IMR-90 (cell line): ENCODE measurements around the gene SVEP1. TPM values are rescaled to one million over a fixed set of nuclear protein-coding genes. Genes with fewer than 3 reads are reported as not detected.

ENCODE experiments used
- ATAC-seq: fragments of 200-7000 bp; cut with Tn5 transposase; 2 replicates; pipeline ENCODE4 v1.9.1; 2020; ENCODE audit warnings: low read depth, mild to moderate bottlenecking, moderate library complexity
- BruUV-seq: library from RNA; stranded (reverse); fragments of 400-500 nt; replicated peaks from 2 replicates; lab custom pipeline; 2021; lab: Mats Ljungman, UMichigan
- CTCF ChIA-PET: fragments of 300-600 bp; formaldehyde crosslinking; extraction: SDS; loops from one replicate; lab custom pipeline; 2021; ENCODE audit warnings: antibody characterized with exemption; lab: Yijun Ruan, JAX
- POLR2A ChIA-PET: fragments of 300-600 bp; sonication (Branson Sonifier 250); formaldehyde crosslinking; loops from one replicate; lab custom pipeline; 2022; ENCODE audit warnings: antibody characterized with exemption; ENCODE audit not compliant: unreplicated experiment; lab: Charles Lee
- DNase-seq: peaks from one replicate; pipeline ENCODE4 v3.0.0; 2013
- H2AFZ ChIP-seq: replicated peaks from 2 replicates; pipeline ENCODE3; 2013; ENCODE audit warnings: low read length, mild to moderate bottlenecking; ENCODE audit not compliant: poor library complexity
- H2AK5ac ChIP-seq: 2 replicates; pipeline ENCODE4 v1.6.1; 2013; ENCODE audit warnings: low read depth, low read length, inconsistent platforms
- H2AK9ac ChIP-seq: replicated peaks from 2 replicates; pipeline ENCODE3; 2013; ENCODE audit warnings: mild to moderate bottlenecking, low read depth, low read length, moderate library complexity; ENCODE audit not compliant: poor library complexity
- H2BK120ac ChIP-seq: 2 replicates; pipeline ENCODE4 v1.6.1; 2013; ENCODE audit warnings: low read depth, low read length, inconsistent platforms
- H2BK15ac ChIP-seq: 3 replicates; pipeline ENCODE4 v1.6.1; 2013; ENCODE audit warnings: low read depth, low read length, inconsistent platforms
- H2BK20ac ChIP-seq: 2 replicates; pipeline ENCODE4 v1.6.1; 2013; ENCODE audit warnings: low read depth, mild to moderate bottlenecking, inconsistent platforms, low read length, moderate library complexity
- H2BK5ac ChIP-seq: 2 replicates; pipeline ENCODE4 v1.6.1; 2013; ENCODE audit warnings: mild to moderate bottlenecking, low read depth, low read length, inconsistent platforms; ENCODE audit not compliant: poor library complexity, severe bottlenecking
- H3K14ac ChIP-seq: replicated peaks from 2 replicates; pipeline ENCODE4 v1.6.1; 2013; ENCODE audit warnings: low read depth, low read length, inconsistent platforms
- H3K18ac ChIP-seq: 2 replicates; pipeline ENCODE4 v1.6.1; 2013; ENCODE audit warnings: low read depth, low read length, control low read depth
- H3K23ac ChIP-seq: 2 replicates; pipeline ENCODE4 v1.6.1; 2013; ENCODE audit warnings: low read depth, low read length, inconsistent platforms
- H3K27ac ChIP-seq: 2 replicates; pipeline ENCODE4 v1.5.1; 2013; ENCODE audit warnings: mild to moderate bottlenecking, control low read depth, low read length; ENCODE audit not compliant: insufficient read depth
- H3K27me3 ChIP-seq: 2 replicates; pipeline ENCODE4 v1.6.1; 2013; ENCODE audit warnings: low read length; ENCODE audit not compliant: control insufficient read depth, insufficient read depth
- H3K36me3 ChIP-seq: 2 replicates; pipeline ENCODE4 v1.6.1; 2013; ENCODE audit warnings: low read length, mixed read lengths; ENCODE audit not compliant: control insufficient read depth, insufficient read depth
- H3K4ac ChIP-seq: 2 replicates; pipeline ENCODE4 v1.6.1; 2013; ENCODE audit warnings: low read depth, low read length, inconsistent platforms
- H3K4me1 ChIP-seq: 2 replicates; pipeline ENCODE4 v1.6.1; 2013; ENCODE audit warnings: low read length, mixed read lengths; ENCODE audit not compliant: control insufficient read depth, insufficient read depth
- H3K4me2 ChIP-seq: 2 replicates; pipeline ENCODE4 v1.6.1; 2013; ENCODE audit warnings: low read depth, mild to moderate bottlenecking, control low read depth, low read length, moderate library complexity
- H3K4me3 ChIP-seq: 2 replicates; pipeline ENCODE4 v1.5.1; 2013; ENCODE audit warnings: low read depth, mild to moderate bottlenecking, control low read depth, low read length, moderate library complexity; ENCODE audit not compliant: insufficient read depth
- H3K56ac ChIP-seq: 2 replicates; pipeline ENCODE4 v1.6.1; 2013; ENCODE audit warnings: low read length, inconsistent platforms; ENCODE audit not compliant: insufficient read depth; ENCODE audit errors: extremely low read depth
- H3K79me1 ChIP-seq, 2 experiments: 2 replicates each; pipeline ENCODE4 v1.6.1; 2013; ENCODE audit warnings: low read length in 2 of 2, inconsistent platforms in 1 of 2, low read depth in 1 of 2
- H3K9ac ChIP-seq: 2 replicates; pipeline ENCODE4 v1.6.1; 2013; ENCODE audit warnings: low read depth, low read length, control low read depth
- H3K9me1 ChIP-seq: 2 replicates; pipeline ENCODE4 v1.6.1; 2013; ENCODE audit warnings: low read length, inconsistent platforms; ENCODE audit not compliant: insufficient read depth
- H3K9me3 ChIP-seq: 2 replicates; pipeline ENCODE4 v1.6.1; 2013; ENCODE audit warnings: low read length; ENCODE audit not compliant: control insufficient read depth, insufficient read depth
- H4K20me1 ChIP-seq: 2 replicates; pipeline ENCODE4 v1.6.1; 2013; ENCODE audit warnings: low read length, inconsistent platforms; ENCODE audit not compliant: insufficient read depth
- H4K5ac ChIP-seq: 2 replicates; pipeline ENCODE4 v1.6.1; 2013; ENCODE audit warnings: mild to moderate bottlenecking, low read depth, low read length, control low read depth
- H4K8ac ChIP-seq, 2 experiments: 2 replicates each; pipeline ENCODE4 v1.6.1; 2013; ENCODE audit warnings: low read depth in 2 of 2, low read length in 2 of 2, control low read depth in 1 of 2, inconsistent platforms in 1 of 2
- H4K91ac ChIP-seq: 2 replicates; pipeline ENCODE4 v1.6.1; 2013; ENCODE audit warnings: low read depth, low read length, inconsistent platforms; ENCODE audit not compliant: insufficient read depth
- BHLHE40 ChIP-seq: fragments of 150-350 bp; IDR thresholded peaks from 2 replicates; pipeline ENCODE4 v1.6.1; 2016; ENCODE audit warnings: mild to moderate bottlenecking, low read depth, low read length
- CEBPB ChIP-seq: IDR thresholded peaks from 2 replicates; pipeline ENCODE4 v1.6.1; 2012; ENCODE audit warnings: low read depth, low read length, improper control_type of control experiment
- CHD1 ChIP-seq: IDR thresholded peaks from 2 replicates; pipeline ENCODE4 v1.6.1; 2012; ENCODE audit warnings: low read depth, low read length, improper control_type of control experiment
- ELK1 ChIP-seq: fragments of 150-350 bp; IDR thresholded peaks from 2 replicates; pipeline ENCODE4 v1.6.1; 2016; ENCODE audit warnings: low read depth, mild to moderate bottlenecking, low read length, moderate library complexity, borderline replicate concordance
- MAFK ChIP-seq: IDR thresholded peaks from 2 replicates; pipeline ENCODE4 v1.6.1; 2012; ENCODE audit warnings: low read depth, low read length, improper control_type of control experiment
- NFE2L2 ChIP-seq: fragments of 150-350 bp; IDR thresholded peaks from 2 replicates; pipeline ENCODE4 v1.6.1; 2016; ENCODE audit warnings: low read depth, mild to moderate bottlenecking, low read length
- POLR2A ChIP-seq: IDR thresholded peaks from 2 replicates; pipeline ENCODE4 v1.6.1; 2012; ENCODE audit warnings: mild to moderate bottlenecking, low read depth, low read length
- RAD21 ChIP-seq: IDR thresholded peaks from 2 replicates; pipeline ENCODE4 v1.6.1; 2012; ENCODE audit warnings: low read length, improper control_type of control experiment
- RCOR1 ChIP-seq: IDR thresholded peaks from 2 replicates; pipeline ENCODE4 v1.6.1; 2012; ENCODE audit warnings: mild to moderate bottlenecking, low read length, improper control_type of control experiment; ENCODE audit not compliant: insufficient replicate concordance
- RFX5 ChIP-seq: IDR thresholded peaks from 2 replicates; pipeline ENCODE4 v1.8.0; 2012; ENCODE audit warnings: low read depth, mild to moderate bottlenecking, low read length, moderate library complexity
- SMC3 ChIP-seq: fragments of 150-350 bp; IDR thresholded peaks from 2 replicates; pipeline ENCODE4 v1.6.1; 2016; ENCODE audit warnings: low read depth, mild to moderate bottlenecking, antibody characterized with exemption, low read length, moderate library complexity
- WGBS, 2 experiments: methylation state at CpG; one replicate each; pipeline versions ENCODE4 v1.1.5 to v1.1.7; 2013; ENCODE audit warnings: missing lambda C conversion rate in 2 of 2; ENCODE audit not compliant: insufficient read length in 1 of 2; ENCODE audit errors: extremely low coverage in 2 of 2; 5-methylcytosine and 5-hydroxymethylcytosine counted together
- dilution Hi-C: fragments of 300-500 bp; cut with HindIII; formaldehyde crosslinking; loops from one replicate; pipeline ENCODE4 v1.14.3; 2018; ENCODE audit warnings: low sequenced_read_pairs; ENCODE audit not compliant: unreplicated experiment
- in situ Hi-C: fragments of 300-500 bp; cut with MboI; formaldehyde crosslinking; loops from 3 replicates; pipeline ENCODE4 v1.14.3; 2019; ENCODE audit warnings: low sequenced_read_pairs, inconsistent platforms, mixed read lengths
- intact Hi-C: fragments of 100-400 bp; cut with micrococcal nuclease; formaldehyde crosslinking; loops from 2 replicates; pipeline ENCODE4 v1.10.0; 2022
- polyA plus RNA-seq, 3 experiments: library from polyadenylated mRNA; depleted of rRNA; stranded (reverse); fragments of >200 nt; gene quantifications; 2 replicates each; pipeline ENCODE4 v1.2.3, GENCODE V29; 2012; ENCODE audit warnings: low replicate concordance in 1 of 3
- total RNA-seq: library from RNA; depleted of rRNA; stranded (reverse); fragments of >200 nt; gene quantifications from 2 replicates; pipeline ENCODE4 v1.2.3, GENCODE V29; 2012
- TF ChIP-seq, protein P1 (sequence below): conservative IDR thresholded peaks from 2 replicates; pipeline ENCODE4 v1.5.1; 2012; ENCODE audit warnings: mild to moderate bottlenecking, low read depth, low read length, improper control_type of control experiment

The SVEP1 gene
- total and polyA plus RNA-seq, 2 of the 4 experiments (the other 2 are of a cell fraction) = 4.8 to 16.7 TPM

DNA sequence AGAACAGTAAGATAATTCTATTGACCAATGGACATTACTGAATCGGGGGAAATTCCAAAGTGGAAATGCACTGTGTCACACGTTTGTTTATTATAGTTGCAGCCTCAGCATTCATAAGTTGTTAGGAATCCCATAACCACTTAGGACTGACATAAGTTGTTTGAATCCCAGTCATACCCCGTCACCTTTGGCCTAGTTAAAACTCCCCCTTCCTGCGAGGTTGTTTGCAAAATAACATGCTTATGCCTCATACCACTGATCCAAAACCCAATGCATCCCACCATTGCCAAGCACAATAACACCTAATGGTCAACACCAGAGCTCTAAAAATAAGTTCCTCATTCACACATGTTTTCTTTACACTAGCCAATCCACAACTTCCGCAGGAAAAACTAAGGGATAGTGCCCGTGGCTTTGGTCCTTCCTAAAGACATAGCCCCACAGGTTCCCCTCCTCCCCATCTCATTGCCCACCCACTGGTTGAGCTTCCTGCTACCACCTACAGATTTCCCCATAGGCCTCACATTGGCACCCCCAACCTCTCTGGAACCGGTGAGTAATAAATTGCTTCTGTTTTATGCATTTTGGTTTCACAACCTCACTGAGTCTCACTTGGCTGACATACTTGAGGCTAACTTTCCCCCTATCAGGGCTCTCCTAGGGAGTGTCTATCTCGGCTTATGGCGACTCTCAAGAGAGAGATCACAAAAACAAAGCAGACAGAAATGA is 46.7 kb upstream of the SVEP1 start (continued):
- TF ChIP-seq RCOR1 = no peak
- TF ChIP-seq RFX5 = no peak

DNA sequence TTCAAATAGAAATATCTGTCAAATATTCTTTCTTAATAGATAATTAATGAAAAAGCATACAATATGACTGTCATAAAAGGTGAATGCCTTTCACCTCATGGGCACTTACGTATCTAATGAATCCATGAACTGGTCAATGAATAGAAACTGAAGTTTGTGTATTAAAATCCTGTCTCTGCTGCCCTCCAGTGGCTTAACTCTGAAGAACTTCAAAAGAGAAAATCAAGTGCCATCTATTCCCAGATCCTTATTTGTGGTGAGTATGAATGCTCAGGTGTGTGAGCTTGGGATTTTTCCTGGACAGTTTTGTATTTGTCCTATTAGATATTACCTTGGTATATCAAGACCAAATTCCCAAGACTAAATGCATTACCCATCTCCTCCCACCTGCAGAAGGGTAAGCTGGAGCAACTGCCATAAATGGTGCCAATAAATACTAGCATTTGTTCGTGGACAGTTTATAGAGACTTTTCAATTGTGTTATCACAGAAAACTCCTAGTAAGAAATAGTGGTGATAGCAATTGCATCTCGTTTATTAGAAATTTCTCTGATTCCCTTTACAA is 44.0 kb upstream of the SVEP1 start:
- peak; percentile 70 for DNase-seq
- Histone ChIP-seq H2BK120ac (0 out of 2 replicates have a peak overlapping the region, but pooled peaks have one; percentile 11), H3K9me1 (no peaks in the 10 kb centered on the region; the same call in 1 of the 2 replicates), H3K27ac (no peak overlapping the region), H3K79me1 (no peaks in the 10 kb centered on the region), H4K91ac (no peak overlapping the region), H4K5ac (no peak overlapping the region), H3K9ac (no peak overlapping the region), H2AK5ac (no peak overlapping the region), H2BK5ac (no peak overlapping the region), H4K8ac (no peak overlapping the region), H3K14ac (no peak overlapping the region), H3K4me2 (no peak overlapping the region), H3K56ac (no peak overlapping the region), H2AFZ (no peak overlapping the region), H3K18ac (no peak overlapping the region), H2BK15ac (no peak overlapping the region), H4K20me1 (no peaks in the 10 kb centered on the region), H2BK20ac (no peak overlapping the region), H3K4me1 (peaks cover 5% of the 10 kb centered on the region), H3K9me3 (no peaks in the 10 kb centered on the region), H3K4ac (no peak overlapping the region), H3K36me3 (no peaks in the 10 kb centered on the region), H2AK9ac (no peak overlapping the region), H3K23ac (no peak overlapping the region), H3K27me3 (no peaks in the 10 kb centered on the region), H3K4me3 (no peak overlapping the region)
- intact Hi-C loops = loop anchor here (2.0 to 5.0 kb wide), 5 partner anchors 86 to 366 kb away; partner anchors contain the start of gene TXN
- in situ Hi-C loops = loop anchor here (25.0 kb wide), 2 partner anchors 336 to 436 kb away; no protein-coding TSS in a partner anchor
- dilution Hi-C loops = no loop called here
- WGBS, 2 experiments = no CpG with 5 or more reads among the region's 3 CpGs
- ChIA-PET CTCF (interaction anchor here (0.6 to 0.9 kb wide), 4 partner anchors 185 to 1123 kb away, joined by 3 to 5 read pairs (median 4); no protein-coding TSS in a partner anchor), POLR2A (no interaction called here)
- peak; percentile 11; the same call in 1 of the 2 replicates for ATAC-seq
- no TSS peak for BruUV-seq
- TF ChIP-seq NFE2L2 (no peak), RAD21 (peak; percentile 81), POLR2A (no peak), RCOR1 (no peak), BHLHE40 (no peak), MAFK (no peak), SMC3 (peak; percentile 75), ELK1 (no peak), CEBPB (no peak), CHD1 (no peak)
- TF ChIP-seq, protein P1, sequence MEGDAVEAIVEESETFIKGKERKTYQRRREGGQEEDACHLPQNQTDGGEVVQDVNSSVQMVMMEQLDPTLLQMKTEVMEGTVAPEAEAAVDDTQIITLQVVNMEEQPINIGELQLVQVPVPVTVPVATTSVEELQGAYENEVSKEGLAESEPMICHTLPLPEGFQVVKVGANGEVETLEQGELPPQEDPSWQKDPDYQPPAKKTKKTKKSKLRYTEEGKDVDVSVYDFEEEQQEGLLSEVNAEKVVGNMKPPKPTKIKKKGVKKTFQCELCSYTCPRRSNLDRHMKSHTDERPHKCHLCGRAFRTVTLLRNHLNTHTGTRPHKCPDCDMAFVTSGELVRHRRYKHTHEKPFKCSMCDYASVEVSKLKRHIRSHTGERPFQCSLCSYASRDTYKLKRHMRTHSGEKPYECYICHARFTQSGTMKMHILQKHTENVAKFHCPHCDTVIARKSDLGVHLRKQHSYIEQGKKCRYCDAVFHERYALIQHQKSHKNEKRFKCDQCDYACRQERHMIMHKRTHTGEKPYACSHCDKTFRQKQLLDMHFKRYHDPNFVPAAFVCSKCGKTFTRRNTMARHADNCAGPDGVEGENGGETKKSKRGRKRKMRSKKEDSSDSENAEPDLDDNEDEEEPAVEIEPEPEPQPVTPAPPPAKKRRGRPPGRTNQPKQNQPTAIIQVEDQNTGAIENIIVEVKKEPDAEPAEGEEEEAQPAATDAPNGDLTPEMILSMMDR = peak; percentile 76
